ENCODE data around the gene ARHGAP8.

DNA sequence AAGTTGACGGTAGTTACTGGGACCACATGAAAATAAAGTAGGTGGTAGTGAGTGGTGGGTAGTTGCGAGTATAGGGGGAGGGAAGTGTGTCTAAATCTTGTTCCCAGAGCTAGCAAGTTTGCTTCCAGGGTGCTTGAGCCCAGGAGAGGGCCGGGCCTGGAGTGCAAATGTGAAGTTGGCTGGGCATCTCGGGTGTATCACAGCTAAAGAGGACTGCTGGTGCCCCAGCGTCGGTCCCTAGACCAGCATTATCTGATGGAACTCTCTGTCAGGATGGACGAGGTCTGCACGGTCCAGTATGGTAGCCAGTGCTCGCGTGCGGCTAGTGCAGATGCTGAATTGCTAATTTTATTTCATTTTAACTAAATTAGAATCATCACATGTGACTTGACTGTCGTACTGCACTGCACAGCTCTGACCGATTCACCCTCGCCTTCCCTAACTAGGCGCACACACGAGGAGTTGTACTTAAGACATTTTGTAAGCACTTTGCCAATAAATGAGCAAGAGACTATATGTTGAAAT lies 75.4 kb downstream of the ARHGAP8 start:
- TF ChIP-seq, protein P1, sequence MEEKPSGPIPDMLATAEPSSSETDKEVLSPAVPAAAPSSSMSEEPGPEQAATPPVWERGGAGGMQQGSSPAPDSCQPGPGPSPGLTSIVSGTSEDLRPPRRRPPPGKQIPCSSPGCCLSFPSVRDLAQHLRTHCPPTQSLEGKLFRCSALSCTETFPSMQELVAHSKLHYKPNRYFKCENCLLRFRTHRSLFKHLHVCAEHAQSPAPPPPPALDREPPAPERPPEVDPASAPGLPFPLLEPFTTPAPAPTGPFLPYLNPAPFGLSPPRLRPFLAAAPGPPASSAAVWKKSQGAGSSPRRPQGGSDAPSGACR (CRISPR knock-in tag; IDR thresholded peaks at IDR 0.05): no peak
- TF ChIP-seq KLF15 (CRISPR knock-in tag; IDR thresholded peaks at IDR 0.05; ENCODE audit: borderline replicate concordance) (no peak), SUZ12 (IDR thresholded peaks at IDR 0.05; ENCODE audit: low read depth, low read length) (no peak), CTCF (CRISPR knock-in tag; IDR thresholded peaks at IDR 0.05) (no peak), ZNF235 (CRISPR knock-in tag; IDR thresholded peaks at IDR 0.05; ENCODE audit: borderline replicate concordance) (no peak), ZNF7 (CRISPR knock-in tag; IDR thresholded peaks at IDR 0.05) (no peak), YY1 (IDR thresholded peaks at IDR 0.05; ENCODE audit: insufficient read depth, insufficient replicate concordance, low read depth, low read length) (no peak), DPF2 (CRISPR knock-in tag; IDR thresholded peaks at IDR 0.05; ENCODE audit: borderline replicate concordance, low read depth) (no peak), JUN (CRISPR knock-in tag; IDR thresholded peaks at IDR 0.05) (no peak), U2AF1 (optimal IDR thresholded peaks at IDR 0.05; ENCODE audit: low read depth, low read length) (no peak)
